GM19438 (cell line): ENCODE measurements around the gene BTF3.
"Not testable (repeated sequence)": the region's sequence is repeated elsewhere in the genome, so short reads cannot be mapped to it uniquely, and the experiment has no call there.

Experiments used
- ATAC-seq: cut with Tn5 transposase; IDR thresholded peaks from one replicate; pipeline ENCODE4 v1.9.1; 2021; ENCODE audit warnings: low read depth; ENCODE audit not compliant: unreplicated experiment

The BTF3 gene

GRCh38 chr5:73498057-73498992 lies at the start of gene BTF3:
Gene BTF3 (plus strand): TSS chr5:73498442. CDS start chr5:73498668, 226 bp downstream.
- peak; percentile 94 for ATAC-seq

- peak; percentile 50 for ATAC-seq
Measured at GRCh38 chr5:73448463-73449136, 49.6 kb upstream of the BTF3 start, which contains the start of gene FOXD1. Gene FOXD1 (minus strand): TSS chr5:73448777. CDS start chr5:73448362, 415 bp downstream.

- no peak for ATAC-seq
Measured at GRCh38 chr5:73450137-73450536, 48.1 kb upstream of the BTF3 start.

- ATAC-seq: no peak
Measured at GRCh38 chr5:73450672-73451223, 47.5 kb upstream of the BTF3 start.

- ATAC-seq: no peak
Measured at GRCh38 chr5:73451224-73452130, 46.8 kb upstream of the BTF3 start.

- ATAC-seq: no peak
Measured at GRCh38 chr5:73452215-73452614, 46.0 kb upstream of the BTF3 start.

GRCh38 chr5:73454379-73455036 lies 43.7 kb upstream of the BTF3 start:
- ATAC-seq: no peak

- not testable (repeated sequence) for ATAC-seq
Measured at GRCh38 chr5:73456462-73456861, 41.8 kb upstream of the BTF3 start.

GRCh38 chr5:73459366-73459765 lies 38.9 kb upstream of the BTF3 start:
- no peak for ATAC-seq

- ATAC-seq: no peak
Measured at GRCh38 chr5:73460133-73460532, 38.1 kb upstream of the BTF3 start.

GRCh38 chr5:73464016-73464745 lies 34.1 kb upstream of the BTF3 start:
- no peak for ATAC-seq

- ATAC-seq: not testable (repeated sequence)
Measured at GRCh38 chr5:73468638-73469037, 29.6 kb upstream of the BTF3 start.

GRCh38 chr5:73469878-73470277 lies 28.4 kb upstream of the BTF3 start:
- no peak for ATAC-seq

GRCh38 chr5:73471654-73472053 lies 26.6 kb upstream of the BTF3 start:
- ATAC-seq: no peak

- ATAC-seq: no peak
Measured at GRCh38 chr5:73472116-73472515, 26.1 kb upstream of the BTF3 start.

GRCh38 chr5:73480500-73480899 lies 17.7 kb upstream of the BTF3 start:
- ATAC-seq: no peak

GRCh38 chr5:73482383-73483136 lies 15.7 kb upstream of the BTF3 start:
- no peak for ATAC-seq

- no peak for ATAC-seq
Measured at GRCh38 chr5:73483676-73484075, 14.6 kb upstream of the BTF3 start.
